HG03469 (cell line): Measurements from ENCODE around the gene MACROD2.

ENCODE experiments used
- ATAC-seq: cut with Tn5 transposase; IDR thresholded peaks from one replicate; pipeline ENCODE4 v1.9.1; 2021; ENCODE audit warnings: mild to moderate bottlenecking, moderate library complexity, moderate number of reproducible peaks; ENCODE audit not compliant: unreplicated experiment

Gene MACROD2

GRCh38 chr20:14510341-14510740 is 515.0 kb downstream of the MACROD2 start:
- ATAC-seq: no peak

GRCh38 chr20:14512839-14513238 is 517.5 kb downstream of the MACROD2 start:
- no peak for ATAC-seq

DNA sequence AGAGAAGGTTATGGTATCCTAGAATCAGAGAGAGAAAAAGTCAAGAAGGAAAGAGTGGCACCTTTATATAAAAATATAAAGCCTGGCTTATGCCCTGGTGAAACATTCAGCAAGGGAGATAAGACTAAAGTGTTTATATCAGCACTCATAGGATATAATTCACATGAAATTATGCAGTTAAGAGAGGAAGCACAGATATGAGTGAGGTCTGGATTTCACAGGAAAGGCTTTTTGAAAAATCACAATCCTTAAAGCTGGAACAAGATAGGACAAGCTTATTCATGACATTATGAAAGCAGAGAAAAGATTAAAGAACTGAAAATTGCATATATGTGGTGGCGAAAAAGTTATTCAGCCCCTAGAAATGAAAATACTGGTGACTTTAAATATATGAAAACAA is 523.3 kb downstream of the MACROD2 start:
- no peak for ATAC-seq

DNA sequence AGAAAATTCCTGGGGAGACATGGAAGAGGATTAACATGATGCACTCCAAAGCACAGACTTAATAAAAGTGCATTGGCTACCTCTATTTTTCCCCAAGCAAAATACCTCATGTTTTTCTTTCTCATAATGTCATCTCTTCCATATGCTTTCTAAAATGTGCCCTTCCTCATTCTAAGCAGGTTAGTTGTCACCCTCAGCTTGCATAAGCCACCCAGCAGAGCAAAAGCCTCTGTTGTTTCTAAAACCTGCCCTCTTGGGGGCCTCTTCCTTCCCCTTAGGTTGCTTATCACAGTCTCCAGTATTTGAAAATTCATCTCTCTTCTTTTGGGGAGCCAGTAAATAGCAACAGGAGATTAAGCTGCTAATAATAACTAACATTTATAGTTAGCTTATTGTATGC is 525.7 kb downstream of the MACROD2 start:
- ATAC-seq: no peak

DNA sequence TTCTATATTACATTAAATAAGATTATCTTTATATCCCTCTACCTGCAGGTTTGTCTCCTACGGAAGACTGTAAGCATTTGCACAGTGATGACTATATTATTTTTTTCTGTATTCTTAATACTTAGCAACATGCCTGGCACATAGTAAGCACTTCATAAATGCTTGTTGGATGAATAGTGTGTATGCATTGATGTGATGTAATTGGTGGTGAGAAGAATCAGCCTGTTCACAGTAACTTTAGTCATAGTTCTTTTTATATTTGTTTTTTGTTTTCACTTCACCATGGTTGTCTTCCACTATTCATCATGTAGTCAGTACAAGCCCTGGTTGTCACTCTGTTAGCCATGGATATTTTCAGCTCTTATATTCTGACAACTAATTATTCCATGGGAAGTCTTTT is 526.1 kb downstream of the MACROD2 start:
- ATAC-seq: no peak

- ATAC-seq: no peak
Observed at GRCh38 chr20:14522595-14522994, 527.3 kb downstream of the MACROD2 start.

DNA sequence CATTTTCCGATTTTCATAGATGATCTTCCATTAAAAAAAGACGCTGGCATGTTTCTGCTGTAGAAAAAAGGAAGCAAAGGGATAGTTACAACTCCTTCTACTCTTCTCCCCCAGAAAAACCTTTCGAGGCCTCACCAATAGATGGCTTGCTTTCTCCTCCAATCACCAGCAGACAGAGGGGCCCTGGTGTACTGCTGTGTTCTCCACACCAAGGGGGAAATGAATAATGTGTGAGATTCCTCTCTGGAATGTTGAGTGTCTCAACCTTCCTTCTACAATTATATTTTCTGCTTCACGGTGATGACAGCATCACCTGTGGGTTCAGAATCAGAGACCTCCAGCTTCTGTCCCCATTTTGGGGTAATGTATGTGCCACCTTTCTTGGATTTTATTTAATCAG is 527.8 kb downstream of the MACROD2 start:
- ATAC-seq: no peak

- ATAC-seq: no peak
Observed at GRCh38 chr20:14525426-14525825, 530.1 kb downstream of the MACROD2 start.

DNA sequence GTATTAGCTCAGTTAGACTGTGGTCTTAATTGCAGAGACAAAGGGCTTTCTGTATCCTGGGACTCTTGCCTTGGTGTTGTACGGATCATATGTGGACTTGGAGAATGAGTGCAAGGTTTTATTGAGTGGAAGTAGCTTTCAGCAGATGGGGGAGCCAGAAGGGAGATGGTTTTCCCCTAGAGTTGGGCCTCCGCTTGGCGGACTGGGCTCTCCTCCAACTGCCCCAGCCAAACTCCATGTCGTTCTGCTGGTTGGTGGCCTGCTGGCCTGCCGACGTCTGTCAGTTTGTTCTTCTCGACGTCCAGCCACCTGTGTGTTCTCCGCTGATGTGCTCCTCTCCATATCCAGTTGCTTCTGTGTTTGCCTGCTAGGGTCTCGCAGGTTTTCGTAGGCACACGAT is 531.6 kb downstream of the MACROD2 start:
- no peak for ATAC-seq

DNA sequence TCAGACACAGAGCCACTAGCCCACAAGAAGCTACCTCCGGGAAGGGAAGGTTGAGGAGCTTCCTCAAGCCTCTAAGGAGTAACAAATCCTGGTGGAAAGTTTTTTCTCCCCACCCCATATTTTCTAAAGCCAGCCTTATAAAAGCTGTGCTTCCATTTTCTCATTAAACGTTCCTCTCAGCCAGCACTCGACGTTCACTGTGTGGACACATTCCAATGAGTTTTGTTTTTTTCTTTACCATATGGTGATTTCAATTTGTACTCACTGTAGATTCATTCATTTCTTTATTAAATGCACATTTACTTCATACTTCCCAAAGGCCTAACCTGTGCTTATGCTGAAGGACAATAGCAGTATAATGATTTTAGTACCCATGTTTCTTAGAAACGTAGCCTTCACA is 536.5 kb downstream of the MACROD2 start:
- ATAC-seq: no peak

GRCh38 chr20:14536738-14537137 is 541.4 kb downstream of the MACROD2 start:
- ATAC-seq: no peak

DNA sequence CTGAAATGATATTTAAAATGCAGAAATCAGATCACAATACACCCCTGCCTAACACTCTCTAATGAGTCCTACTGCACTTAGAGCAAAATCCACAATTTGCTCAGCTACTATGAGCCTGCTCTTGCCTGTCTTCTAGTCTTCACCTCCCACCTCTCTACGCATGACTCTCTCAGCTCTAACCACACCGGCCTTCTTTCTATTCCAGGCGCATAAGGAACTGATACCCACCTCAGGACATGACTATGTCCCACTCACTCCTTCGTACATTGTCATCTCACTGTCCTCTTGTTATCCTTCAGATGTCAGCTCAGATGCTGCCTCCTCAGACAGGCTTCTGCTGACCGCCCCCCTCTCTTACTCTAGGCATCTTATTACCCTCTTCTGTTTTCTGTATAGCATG is 543.1 kb downstream of the MACROD2 start:
- ATAC-seq: peak; percentile 97

GRCh38 chr20:14543040-14543439 is 547.7 kb downstream of the MACROD2 start:
- ATAC-seq: no peak

GRCh38 chr20:14544688-14545087 is 549.4 kb downstream of the MACROD2 start:
- ATAC-seq: no peak

DNA sequence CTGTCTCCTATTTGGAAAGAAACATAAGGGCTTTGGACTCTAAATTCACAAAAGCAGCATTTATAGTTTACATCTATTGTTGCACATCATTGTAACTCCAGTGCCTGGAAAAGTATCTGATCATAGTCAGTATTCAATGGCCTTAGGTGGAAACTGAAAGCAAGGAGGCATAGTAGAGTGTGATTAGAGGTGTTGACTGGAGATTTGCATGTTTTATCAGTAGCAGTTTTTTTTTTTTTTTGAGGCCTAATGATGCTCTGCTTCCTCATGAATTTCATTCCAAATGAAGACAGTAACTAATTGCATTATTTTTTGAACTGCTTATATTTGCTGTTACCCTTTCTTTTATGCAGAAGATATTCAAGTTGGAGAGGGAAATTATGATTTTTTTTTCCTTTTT is 555.3 kb downstream of the MACROD2 start:
- ATAC-seq: no peak

- ATAC-seq: no peak
Observed at GRCh38 chr20:14553774-14554534, 558.6 kb downstream of the MACROD2 start.

DNA sequence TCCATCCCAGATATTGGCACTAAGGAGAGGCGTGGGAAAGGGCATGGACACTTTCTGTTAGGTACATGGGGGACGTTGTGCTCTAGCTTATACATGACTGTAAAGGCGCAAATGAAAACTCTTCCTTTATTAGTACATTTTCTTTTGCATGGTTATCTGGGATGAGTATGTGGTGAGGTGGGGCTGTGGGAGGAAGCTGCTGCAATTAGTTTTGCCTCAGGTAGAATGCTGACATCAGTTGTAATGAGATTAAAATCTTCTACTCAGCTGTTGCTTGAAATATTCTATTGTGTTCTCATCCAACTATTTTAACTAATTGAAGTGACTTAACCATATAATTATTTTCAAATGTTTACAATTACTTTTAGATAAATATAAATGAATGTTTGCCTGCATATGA is 560.4 kb downstream of the MACROD2 start:
- ATAC-seq: no peak

DNA sequence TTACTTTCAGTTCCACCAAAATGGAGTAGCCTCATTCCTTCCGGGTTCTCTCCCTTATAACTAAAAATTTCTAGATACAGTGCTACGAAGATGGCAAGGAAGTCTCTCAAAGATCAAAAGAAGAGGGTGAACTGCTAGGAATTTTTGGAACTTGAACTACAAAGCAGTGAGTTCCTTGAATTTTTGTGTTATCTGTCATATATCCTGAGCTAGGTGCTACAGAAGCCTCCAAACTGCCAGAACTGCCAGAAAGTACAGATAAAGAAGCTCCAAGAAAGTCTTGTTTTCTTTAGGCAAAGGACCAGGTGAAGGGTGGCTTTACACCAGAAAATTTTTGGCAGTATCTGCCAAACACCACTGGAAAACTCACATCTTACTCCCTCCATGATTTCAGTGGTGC is 560.9 kb downstream of the MACROD2 start:
- ATAC-seq: no peak

GRCh38 chr20:14559612-14560011 is 564.3 kb downstream of the MACROD2 start:
- ATAC-seq: no peak

- no peak for ATAC-seq
Observed at GRCh38 chr20:14561741-14562221, 566.5 kb downstream of the MACROD2 start.

DNA sequence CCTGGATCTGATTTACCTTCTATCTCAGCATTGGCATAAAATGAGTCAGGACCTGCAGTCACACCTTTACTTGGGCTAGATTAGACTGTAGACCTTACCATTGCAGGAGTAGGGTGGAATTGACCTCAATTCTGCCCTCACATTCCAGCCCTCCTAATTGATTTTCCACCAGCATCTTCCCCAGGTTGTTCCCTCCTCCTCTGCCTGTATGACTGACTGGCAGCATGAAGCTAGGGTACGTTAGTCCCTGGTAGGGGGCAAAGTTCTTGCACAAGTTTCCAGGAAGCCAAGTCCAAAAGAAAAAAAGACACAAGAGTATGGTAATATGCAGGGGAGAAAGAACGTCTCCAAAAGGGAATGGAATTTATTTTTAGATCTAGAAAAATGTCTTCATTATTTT is 567.7 kb downstream of the MACROD2 start:
- ATAC-seq: no peak

DNA sequence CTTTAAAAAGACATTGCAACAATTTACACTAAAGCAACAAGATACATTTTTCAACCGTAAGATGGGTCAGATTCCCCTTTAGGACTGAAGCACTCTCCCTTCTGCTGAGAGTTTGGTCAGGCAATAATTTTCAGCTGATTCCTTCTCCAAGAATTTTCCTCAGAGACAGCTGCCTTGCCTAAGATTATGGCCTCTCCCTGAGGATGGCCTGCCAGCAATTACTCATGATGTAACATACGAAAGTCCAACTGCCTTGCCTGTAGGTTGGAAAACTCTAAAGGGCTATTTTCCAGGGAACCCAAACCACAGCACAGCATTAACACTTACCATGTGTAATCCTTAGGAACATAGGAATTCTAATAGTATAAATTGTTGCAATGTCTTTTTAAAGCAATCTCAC is 571.2 kb downstream of the MACROD2 start:
- ATAC-seq: no peak

- no peak for ATAC-seq
Observed at GRCh38 chr20:14568225-14568624, 572.9 kb downstream of the MACROD2 start.
